Effector CD4-positive, alpha-beta T cell (primary cell): ENCODE data around the gene GRK5.

ENCODE experiments used
- DNase-seq: peaks from one replicate; pipeline ENCODE4 v3.0.0-alpha.2; 2020

Gene GRK5

GRCh38 chr10:119466076-119466475 lies 258.7 kb downstream of the GRK5 start:
- no peak for DNase-seq

GRCh38 chr10:119466655-119467054 lies 259.3 kb downstream of the GRK5 start:
- no peak for DNase-seq

DNA sequence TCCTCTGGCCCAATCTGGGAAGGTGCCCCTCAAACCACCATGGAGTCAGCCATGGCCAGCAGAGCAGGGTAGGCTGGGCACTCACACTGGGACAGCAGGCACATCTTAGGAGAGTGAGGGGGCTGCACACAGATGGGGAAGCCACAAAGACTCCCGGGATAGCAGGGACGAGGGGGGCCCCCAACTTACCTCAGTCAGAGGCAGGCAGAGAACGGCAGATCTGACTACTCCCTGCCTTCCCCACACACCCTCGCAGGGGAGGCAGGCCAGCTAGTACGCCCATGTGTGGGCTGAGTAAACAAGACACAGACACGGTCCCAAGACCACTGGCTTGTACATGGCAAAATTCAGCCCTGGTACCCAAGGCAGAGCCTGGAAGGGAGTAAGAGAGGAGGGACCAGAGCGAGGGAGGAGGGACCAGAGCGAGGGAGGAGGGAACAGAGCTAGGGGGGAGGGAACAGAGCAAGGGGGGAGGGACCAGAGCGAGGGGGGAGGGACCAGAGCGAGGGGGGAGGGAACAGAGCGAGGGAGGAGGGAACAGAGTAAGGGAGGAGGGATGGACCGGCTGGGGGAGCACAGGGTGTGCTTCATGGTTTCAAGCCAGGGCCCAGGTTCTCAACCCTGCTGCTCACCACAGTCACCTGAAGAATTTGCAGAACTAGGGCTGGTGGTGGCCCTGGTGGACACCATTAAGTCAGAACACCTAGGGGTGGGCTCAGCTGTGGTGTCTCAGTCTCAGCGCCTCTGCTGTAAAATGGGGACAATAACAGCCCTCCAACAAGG lies 261.4 kb downstream of the GRK5 start:
- DNase-seq = no peak

GRCh38 chr10:119469325-119469707 lies 261.9 kb downstream of the GRK5 start:
- DNase-seq = no peak

- DNase-seq = no peak
These were observed 262.5 kb downstream of the GRK5 start for GRCh38 chr10:119469846-119470245.

DNA sequence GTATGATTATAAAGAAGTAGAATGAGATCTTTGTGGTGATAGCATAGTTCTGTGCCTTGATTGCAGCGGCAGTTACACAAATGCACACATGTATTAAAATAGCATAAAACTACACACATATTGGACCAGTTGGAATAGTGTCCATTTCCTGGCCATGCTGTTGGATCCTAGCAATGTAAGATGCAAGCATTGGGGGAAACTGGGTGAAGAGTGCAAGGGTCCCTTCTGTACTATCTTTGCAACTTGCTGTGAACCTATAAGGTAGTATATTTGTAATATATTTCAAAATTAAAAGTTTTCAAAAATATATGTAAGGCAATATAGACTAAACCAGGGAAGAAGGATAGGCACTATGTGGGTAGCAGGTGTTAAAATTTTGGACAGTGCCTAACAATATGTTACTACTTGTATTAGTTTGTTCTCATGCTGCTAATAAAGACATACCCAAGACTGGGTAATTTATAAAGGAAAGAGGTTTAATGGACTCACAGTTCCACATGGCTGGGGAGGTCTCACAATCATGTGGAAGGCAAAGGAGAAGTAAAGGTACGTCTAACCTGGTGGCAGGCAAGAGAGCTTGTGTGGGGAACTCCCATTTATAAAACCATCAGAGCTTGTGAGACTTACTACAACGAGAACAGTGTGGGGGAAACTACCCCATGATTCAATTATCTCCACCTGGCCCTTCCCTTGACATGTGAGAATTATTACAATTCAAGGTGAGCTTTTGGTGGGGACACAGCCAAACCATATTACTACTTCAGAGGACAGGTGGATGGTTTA lies 263.7 kb downstream of the GRK5 start:
- no peak for DNase-seq

DNA sequence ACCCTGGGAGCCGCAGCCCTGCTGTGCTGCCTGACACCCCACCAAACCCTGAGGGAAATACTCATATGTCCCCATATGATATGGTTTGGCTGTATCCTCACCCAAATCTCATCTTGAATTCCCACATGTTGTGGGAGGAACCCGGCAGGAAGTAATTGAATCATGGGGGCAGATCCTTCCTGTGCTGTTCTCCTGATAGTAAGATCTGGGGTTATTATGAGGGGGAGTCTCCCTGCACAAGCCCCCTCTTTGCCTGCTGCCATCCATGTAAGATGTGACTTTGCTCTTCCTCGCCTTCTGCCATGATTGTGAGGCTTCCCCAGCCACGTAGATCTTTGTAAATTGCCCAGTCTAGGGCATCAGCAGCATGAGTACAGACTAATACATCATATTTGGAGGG lies 266.4 kb downstream of the GRK5 start:
- no peak for DNase-seq

- DNase-seq = no peak
These were observed 267.2 kb downstream of the GRK5 start for GRCh38 chr10:119474606-119475005.

- DNase-seq = no peak
These were observed 270.1 kb downstream of the GRK5 start for GRCh38 chr10:119477444-119477843.

GRCh38 chr10:119478111-119478802 lies 270.9 kb downstream of the GRK5 start:
- DNase-seq = no peak

- DNase-seq = no peak
These were observed 271.5 kb downstream of the GRK5 start for GRCh38 chr10:119478811-119479341.

DNA sequence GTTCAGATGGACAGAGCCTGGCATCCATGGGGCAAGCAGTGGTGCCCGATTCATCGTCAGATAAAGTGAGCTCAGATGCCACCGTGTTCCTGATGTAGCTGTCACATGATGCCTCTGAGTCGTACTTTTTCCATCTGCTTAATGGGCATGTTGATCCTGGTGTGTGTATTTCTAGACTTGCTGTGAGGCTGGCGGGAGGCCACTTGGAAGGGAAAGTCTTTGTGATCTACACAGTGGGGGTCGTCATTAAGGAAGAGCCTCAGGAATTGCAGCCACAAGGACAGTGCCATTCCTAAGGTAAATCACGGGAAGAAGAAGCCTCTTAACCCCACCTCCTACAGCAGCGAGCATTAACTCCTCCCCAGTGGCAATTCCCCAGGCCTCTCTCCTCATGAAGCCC lies 272.2 kb downstream of the GRK5 start:
- DNase-seq = no peak

GRCh38 chr10:119480667-119481066 lies 273.3 kb downstream of the GRK5 start:
- DNase-seq = no peak

DNA sequence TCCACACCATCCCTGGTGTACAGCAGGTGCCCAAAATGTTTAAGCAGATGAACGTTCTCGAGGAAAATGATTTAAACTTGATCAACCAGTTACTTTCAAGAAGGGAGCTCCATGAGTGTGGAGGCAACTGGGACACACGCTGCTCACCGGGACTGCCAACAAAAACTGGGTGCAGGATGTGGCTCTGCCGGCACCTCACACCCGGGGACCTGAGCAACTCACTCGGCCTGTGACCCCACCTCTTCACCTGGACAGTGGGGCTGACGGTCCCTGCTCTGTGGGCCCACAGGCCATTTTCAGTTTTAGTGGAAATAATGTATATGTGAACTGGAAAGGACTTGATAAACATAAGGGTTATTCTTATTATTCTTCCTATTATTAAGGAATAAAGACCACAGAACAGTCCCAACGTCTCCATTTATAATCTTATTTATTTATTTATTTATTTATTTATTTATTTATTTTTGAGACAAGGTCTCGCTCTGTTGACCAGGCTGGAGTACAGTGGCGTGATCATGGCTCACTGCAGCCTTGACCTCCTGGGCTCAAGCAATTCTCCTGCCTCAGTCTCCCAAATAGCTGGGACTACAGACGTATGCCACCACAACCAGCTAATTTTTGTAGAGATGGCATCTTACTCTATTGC lies 274.5 kb downstream of the GRK5 start:
- no peak for DNase-seq

DNA sequence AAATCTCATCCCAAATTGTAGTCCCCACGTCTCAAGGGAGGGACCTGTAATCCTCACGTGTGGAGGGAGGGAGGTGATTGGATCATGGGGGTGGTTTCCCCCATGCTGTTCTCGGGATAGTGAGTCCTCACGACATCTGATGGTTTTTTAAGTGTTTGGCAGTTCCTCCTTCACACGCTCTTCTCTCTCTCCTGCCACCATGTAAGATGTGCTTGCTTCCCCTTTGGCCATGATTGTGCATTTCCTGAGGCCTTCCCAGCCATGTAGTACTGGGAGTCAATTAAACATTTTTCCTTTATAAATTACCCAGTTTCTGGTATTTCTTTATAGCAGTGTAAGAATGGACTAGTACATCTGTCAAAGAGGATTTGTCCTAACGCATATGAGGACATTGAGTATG lies 275.6 kb downstream of the GRK5 start:
- no peak for DNase-seq

- no peak for DNase-seq
These were observed 276.5 kb downstream of the GRK5 start for GRCh38 chr10:119483839-119484238.

DNA sequence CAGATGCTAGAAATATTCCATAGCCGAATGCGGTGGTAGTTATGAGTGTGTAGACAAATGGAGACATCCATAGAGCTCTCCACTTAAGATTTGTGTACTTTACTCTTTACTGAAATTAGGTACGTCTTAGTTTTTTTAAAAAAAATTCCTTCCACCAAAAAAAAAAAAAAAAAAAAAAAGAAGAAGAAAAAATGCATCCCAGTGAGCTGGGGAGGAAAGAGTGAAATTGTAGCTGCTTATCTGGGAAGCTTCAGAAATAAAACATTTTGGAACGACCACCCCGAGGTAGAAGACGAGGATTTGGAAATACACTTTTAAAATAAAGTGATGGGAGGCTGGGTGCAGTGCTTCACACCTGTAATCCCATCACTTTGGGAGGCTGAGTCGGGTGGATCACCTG lies 281.3 kb downstream of the GRK5 start:
- no peak for DNase-seq

GRCh38 chr10:119489991-119490326 lies 282.6 kb downstream of the GRK5 start:
- no peak for DNase-seq

GRCh38 chr10:119491966-119492757 lies 284.8 kb downstream of the GRK5 start:
- DNase-seq = no peak

- DNase-seq = no peak
These were observed 285.8 kb downstream of the GRK5 start for GRCh38 chr10:119493155-119493554.

- no peak for DNase-seq
These were observed 287.1 kb downstream of the GRK5 start for GRCh38 chr10:119494236-119495020.
